ACC112 (cell line): ENCODE measurements around the gene MAST1.

Experiments used
- H2AFZ ChIP-seq: fragments of 200-600 bp; sonication (generic); one replicate; pipeline ENCODE4 v1.6.0; 2017; ENCODE audit warnings: antibody characterized with exemption, low read length; ENCODE audit not compliant: unreplicated experiment
- H3K27ac ChIP-seq: fragments of 200-600 bp; sonication (generic); 2 replicates; pipeline ENCODE4 v1.5.1; 2014; ENCODE audit warnings: low read depth, mild to moderate bottlenecking, antibody characterized with exemption, low read length, moderate library complexity
- H3K27me3 ChIP-seq: fragments of 200-600 bp; sonication (generic); 2 replicates; pipeline ENCODE4 v1.6.1; 2014; ENCODE audit warnings: mild to moderate bottlenecking, antibody characterized with exemption, low read length, moderate library complexity, mixed read lengths; ENCODE audit not compliant: insufficient read depth
- H3K36me3 ChIP-seq: fragments of 200-600 bp; sonication (generic); 2 replicates; pipeline ENCODE4 v1.6.1; 2016; ENCODE audit warnings: mild to moderate bottlenecking, antibody characterized with exemption, low read length, moderate library complexity, mixed read lengths; ENCODE audit not compliant: insufficient read depth
- H3K4me1 ChIP-seq: fragments of 200-600 bp; sonication (generic); one replicate; pipeline ENCODE4 v1.6.1; 2016; ENCODE audit warnings: low read length, mixed read lengths; ENCODE audit not compliant: insufficient read depth, unreplicated experiment, control insufficient read depth
- H3K4me3 ChIP-seq: fragments of 200-600 bp; sonication (generic); 2 replicates; pipeline ENCODE4 v1.5.1; 2014; ENCODE audit warnings: mild to moderate bottlenecking, low read depth, low read length
- H3K79me2 ChIP-seq: fragments of 200-600 bp; sonication (generic); one replicate; pipeline ENCODE4 v1.6.0; 2016; ENCODE audit warnings: low read length; ENCODE audit not compliant: control insufficient read depth, unreplicated experiment, insufficient read depth

MAST1 gene

DNA sequence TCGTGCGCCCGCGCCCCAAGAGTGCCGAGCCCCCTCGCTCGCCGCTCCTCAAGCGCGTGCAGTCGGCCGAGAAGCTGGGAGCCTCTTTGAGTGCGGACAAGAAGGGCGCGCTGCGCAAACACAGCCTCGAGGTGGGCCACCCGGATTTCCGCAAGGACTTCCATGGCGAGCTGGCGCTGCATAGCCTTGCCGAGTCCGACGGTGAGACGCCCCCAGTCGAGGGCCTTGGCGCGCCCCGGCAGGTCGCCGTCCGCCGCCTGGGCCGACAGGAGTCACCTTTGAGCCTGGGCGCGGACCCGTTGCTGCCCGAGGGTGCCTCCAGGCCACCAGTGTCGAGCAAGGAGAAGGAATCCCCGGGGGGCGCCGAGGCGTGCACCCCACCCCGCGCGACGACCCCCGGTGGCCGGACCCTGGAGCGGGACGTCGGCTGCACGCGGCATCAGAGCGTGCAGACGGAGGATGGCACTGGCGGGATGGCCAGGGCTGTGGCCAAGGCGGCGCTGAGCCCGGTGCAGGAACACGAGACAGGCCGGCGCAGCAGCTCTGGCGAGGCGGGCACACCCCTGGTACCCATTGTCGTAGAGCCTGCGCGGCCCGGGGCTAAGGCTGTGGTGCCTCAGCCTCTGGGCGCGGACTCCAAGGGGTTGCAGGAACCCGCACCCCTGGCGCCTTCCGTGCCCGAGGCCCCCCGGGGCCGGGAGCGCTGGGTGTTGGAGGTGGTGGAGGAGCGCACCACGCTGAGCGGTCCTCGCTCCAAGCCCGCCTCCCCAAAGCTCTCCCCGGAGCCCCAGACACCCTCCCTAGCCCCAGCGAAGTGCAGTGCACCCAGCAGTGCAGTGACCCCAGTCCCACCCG is 35.8 kb downstream of the MAST1 start:
- no peak overlapping the region for H2AFZ ChIP-seq
- H3K79me2 ChIP-seq: no peaks in the 10 kb centered on the region
- H3K27ac ChIP-seq: no peak overlapping the region
- H3K36me3 ChIP-seq: no peaks in the 10 kb centered on the region
- no peak overlapping the region for H3K4me3 ChIP-seq
- no peaks in the 10 kb centered on the region for H3K4me1 ChIP-seq
- no peaks in the 10 kb centered on the region for H3K27me3 ChIP-seq

DNA sequence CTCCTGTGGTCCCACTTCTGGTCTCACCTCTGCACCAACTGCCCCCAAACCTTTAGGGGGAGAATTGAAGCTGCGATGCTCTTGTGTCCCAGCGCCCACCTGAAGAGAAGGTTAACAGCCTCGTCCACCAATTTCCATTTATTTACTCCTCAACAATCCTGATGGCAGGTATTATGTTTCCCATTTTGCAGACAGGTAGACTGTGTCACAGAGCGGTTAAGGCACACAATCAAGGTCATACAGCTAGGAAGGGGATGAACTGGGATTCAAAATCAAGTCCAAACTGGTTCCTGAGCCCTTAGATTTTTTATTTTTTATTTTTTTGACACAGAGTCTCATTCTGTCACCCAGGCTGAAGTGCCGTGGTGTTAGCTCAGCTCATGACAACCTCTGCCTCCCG is 36.8 kb downstream of the MAST1 start:
- H3K79me2 ChIP-seq: no peaks in the 10 kb centered on the region
- no peak overlapping the region for H2AFZ ChIP-seq
- H3K27ac ChIP-seq: no peak overlapping the region
- no peak overlapping the region for H3K4me3 ChIP-seq
- no peaks in the 10 kb centered on the region for H3K27me3 ChIP-seq
- H3K36me3 ChIP-seq: no peaks in the 10 kb centered on the region
- H3K4me1 ChIP-seq: no peaks in the 10 kb centered on the region

GRCh38 chr19:12880551-12881171 is 42.3 kb downstream of the MAST1 start:
- peaks cover 12% of the 10 kb centered on the region; the same call in 1 of the 2 replicates for H3K27me3 ChIP-seq
- H3K4me1 ChIP-seq: no peaks in the 10 kb centered on the region
- H3K36me3 ChIP-seq: no peaks in the 10 kb centered on the region
- no peak overlapping the region for H3K27ac ChIP-seq
- H3K79me2 ChIP-seq: no peaks in the 10 kb centered on the region
- H2AFZ ChIP-seq: peak overlapping the region; percentile 53
- H3K4me3 ChIP-seq: peak overlapping the region; percentile 93

GRCh38 chr19:12881172-12881808 is 43.0 kb downstream of the MAST1 start, which contains the start of gene DNASE2:
Gene DNASE2, minus strand, starts transcription at chr19:12881449. Its CDS starts 74 bp downstream, at chr19:12881375.
- Histone ChIP-seq H3K27ac (no peak within 1 kb of the TSS), H3K36me3 (no peaks in the 10 kb centered on the region), H2AFZ (peak within 1 kb of the TSS; percentile 53), H3K79me2 (no peaks in the 10 kb centered on the region), H3K4me1 (no peaks in the 10 kb centered on the region), H3K4me3 (peak within 1 kb of the TSS; percentile 93), H3K27me3 (peaks cover 18% of the 10 kb centered on the region; the same call in 1 of the 2 replicates)

- no peaks in the 10 kb centered on the region for H3K79me2 ChIP-seq
- no peaks in the 10 kb centered on the region for H3K4me1 ChIP-seq
Observed at GRCh38 chr19:12882589-12882988, 44.3 kb downstream of the MAST1 start.

DNA sequence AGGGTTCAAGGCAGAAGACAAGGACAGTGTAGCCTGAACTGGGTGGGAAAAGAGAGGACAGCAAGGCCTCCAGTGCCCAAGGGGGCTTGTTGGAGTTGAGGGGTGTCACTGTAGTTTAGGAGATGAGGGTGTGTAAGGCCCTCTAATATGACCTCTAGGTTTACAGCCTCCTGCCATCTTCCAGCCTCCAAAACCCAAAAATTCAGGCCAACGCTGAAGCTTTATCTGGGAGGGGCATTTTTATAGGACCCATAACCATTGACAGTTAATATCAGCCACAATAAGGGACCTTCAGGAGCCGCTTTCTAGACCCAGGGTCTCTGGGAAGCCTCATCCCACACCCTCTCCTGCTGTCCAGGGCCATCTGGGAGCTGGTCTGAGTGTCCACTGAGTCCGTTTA is 45.9 kb downstream of the MAST1 start:
- Histone ChIP-seq H3K27me3 (peaks cover 27% of the 10 kb centered on the region; the same call in 1 of the 2 replicates), H3K4me1 (no peaks in the 10 kb centered on the region)

More at GRCh38 chr19:12882589-12882988, 44.3 kb downstream of the MAST1 start:
- no peak overlapping the region for H3K27ac ChIP-seq
- H2AFZ ChIP-seq: no peak overlapping the region
- H3K4me3 ChIP-seq: no peak overlapping the region
- peaks cover 27% of the 10 kb centered on the region; the same call in 1 of the 2 replicates for H3K27me3 ChIP-seq
- no peaks in the 10 kb centered on the region for H3K36me3 ChIP-seq

DNA sequence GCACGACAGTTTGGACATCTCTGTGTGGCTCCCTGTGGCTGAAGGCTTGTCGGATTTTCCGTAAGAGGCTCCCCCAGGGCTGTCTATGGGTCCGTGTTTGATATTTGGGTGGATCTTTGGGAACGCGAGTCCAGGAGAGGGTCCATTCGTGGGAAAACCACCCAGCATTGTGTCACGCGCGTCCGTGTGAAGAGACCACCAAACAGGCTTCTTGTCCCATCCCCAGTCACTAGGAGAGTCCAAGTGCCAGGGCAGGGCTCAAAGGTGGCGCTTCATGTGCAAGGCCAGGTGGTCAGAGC is 46.3 kb downstream of the MAST1 start:
- no peaks in the 10 kb centered on the region for H3K4me1 ChIP-seq
- peaks cover 27% of the 10 kb centered on the region; the same call in 1 of the 2 replicates for H3K27me3 ChIP-seq
- no peak overlapping the region for H3K4me3 ChIP-seq
- H3K79me2 ChIP-seq: no peaks in the 10 kb centered on the region
- H2AFZ ChIP-seq: no peak overlapping the region
- no peak overlapping the region for H3K27ac ChIP-seq
- no peaks in the 10 kb centered on the region for H3K36me3 ChIP-seq

More for the DNA sequence above, 45.9 kb downstream of the MAST1 start:
- Histone ChIP-seq H3K79me2 (no peaks in the 10 kb centered on the region), H3K4me3 (no peak overlapping the region), H3K27ac (no peak overlapping the region), H2AFZ (no peak overlapping the region), H3K36me3 (no peaks in the 10 kb centered on the region)

GRCh38 chr19:12884926-12885748 is 46.8 kb downstream of the MAST1 start:
- Histone ChIP-seq H3K36me3 (no peaks in the 10 kb centered on the region), H3K4me1 (no peaks in the 10 kb centered on the region), H2AFZ (peak overlapping the region; percentile 12), H3K27ac (no peak overlapping the region), H3K4me3 (peak overlapping the region; percentile 69), H3K79me2 (no peaks in the 10 kb centered on the region), H3K27me3 (peaks cover 27% of the 10 kb centered on the region; the same call in 1 of the 2 replicates)

GRCh38 chr19:12885749-12886650 is 47.7 kb downstream of the MAST1 start:
- Histone ChIP-seq H3K27ac (no peak overlapping the region), H3K27me3 (peaks cover 27% of the 10 kb centered on the region; the same call in 1 of the 2 replicates), H3K79me2 (no peaks in the 10 kb centered on the region), H3K36me3 (no peaks in the 10 kb centered on the region), H3K4me1 (no peaks in the 10 kb centered on the region), H3K4me3 (peak overlapping the region; percentile 69), H2AFZ (peak overlapping the region; percentile 12)
